Pulmonary artery endothelial cell (primary cell): ENCODE results near the gene CPE. TPM values are rescaled to one million over a fixed set of nuclear protein-coding genes. Genes with fewer than 3 reads are reported as not detected.
"Not testable (repeated sequence)": the region's sequence is repeated elsewhere in the genome, so short reads cannot be mapped to it uniquely, and the experiment has no call there.

Experiments used
- DNase-seq: peaks from one replicate; pipeline ENCODE4 v3.0.0-alpha.2; 2011; ENCODE audit warnings: low read depth, low spot score
- total RNA-seq: library from RNA; depleted of rRNA; stranded (reverse); fragments of >200 nt; gene quantifications from 2 replicates; pipeline ENCODE4 v1.2.3, GENCODE V29; 2014

CPE gene
- total RNA-seq, 1 donor from 2014 or later = 1.2 TPM

DNA sequence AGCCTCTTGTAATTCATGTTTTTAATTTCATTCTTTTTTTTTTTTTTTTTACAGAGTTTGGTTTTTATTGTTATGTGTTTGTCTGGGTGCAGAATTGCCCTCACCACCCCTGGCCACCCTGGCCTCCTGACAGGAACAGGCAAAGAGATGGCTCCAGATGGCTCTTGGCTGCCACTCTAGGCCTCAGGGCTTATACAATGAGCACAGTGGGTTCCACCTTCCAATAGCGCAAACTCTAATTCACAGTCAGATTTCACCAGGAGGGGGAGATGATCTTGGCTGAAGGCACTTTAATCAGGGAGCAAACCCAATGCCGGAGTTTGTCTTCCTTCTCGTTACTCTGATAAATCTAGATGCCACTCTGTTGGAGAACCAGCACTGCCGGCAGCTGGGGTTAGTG is 24.8 kb downstream of the CPE start:
- no peak for DNase-seq

DNA sequence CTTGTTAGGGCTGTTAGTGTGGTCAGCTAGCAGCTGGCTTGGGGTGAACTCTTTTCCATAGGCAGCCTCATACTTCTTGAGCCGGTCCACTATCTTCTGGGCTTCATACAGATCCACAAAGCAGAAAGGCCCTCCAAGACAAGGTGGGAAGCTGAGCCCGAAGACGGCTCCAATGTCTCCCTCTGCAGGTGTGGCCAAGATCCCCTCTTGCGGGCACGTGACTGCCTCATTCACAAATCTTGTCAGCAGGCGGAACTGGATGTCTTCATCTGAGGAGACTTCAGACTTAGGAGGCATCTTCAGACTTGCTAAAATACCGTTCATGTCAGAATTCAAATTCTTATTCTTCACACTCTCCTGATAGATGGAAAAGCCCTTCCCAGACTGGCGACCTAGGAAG is 25.3 kb downstream of the CPE start:
- DNase-seq = no peak

DNA sequence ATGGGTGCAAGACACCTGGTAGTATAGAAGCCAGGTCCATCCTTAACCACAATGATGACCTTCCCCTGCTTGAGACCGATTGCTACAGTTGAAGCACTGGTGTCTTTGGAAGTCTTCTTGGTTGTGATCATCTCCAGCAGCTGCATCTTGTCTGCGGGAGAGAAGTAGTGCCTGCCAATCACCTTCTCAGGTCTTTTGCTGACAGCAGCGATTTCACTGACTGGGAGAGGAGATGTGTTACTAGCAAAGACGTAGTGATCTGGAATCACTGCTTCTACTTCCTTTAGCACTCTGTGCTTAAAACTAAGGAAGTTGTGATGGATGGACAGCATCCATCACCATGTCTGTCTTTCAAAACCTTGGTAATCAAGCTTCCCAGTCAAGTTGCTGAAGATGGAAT is 25.9 kb downstream of the CPE start:
- no peak for DNase-seq

DNA sequence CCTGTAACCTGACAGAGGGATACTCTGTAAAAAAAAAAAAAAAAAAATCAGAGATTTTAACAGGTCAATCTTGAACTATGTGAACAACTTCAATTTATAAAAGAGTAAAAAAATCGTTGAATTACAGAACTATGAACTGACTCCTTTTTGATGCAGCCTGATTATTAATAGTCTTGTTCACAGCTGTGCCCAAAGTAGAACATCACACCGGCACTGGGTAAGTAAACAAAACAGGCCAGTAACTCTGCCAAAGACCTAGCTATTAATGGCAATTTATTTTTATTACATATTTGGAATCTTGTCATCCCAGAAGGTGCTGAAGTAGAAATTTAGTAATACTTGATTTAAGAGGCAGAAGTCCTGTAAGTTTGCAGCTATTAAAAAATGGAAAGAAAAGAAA is 31.4 kb downstream of the CPE start:
- no peak for DNase-seq

DNA sequence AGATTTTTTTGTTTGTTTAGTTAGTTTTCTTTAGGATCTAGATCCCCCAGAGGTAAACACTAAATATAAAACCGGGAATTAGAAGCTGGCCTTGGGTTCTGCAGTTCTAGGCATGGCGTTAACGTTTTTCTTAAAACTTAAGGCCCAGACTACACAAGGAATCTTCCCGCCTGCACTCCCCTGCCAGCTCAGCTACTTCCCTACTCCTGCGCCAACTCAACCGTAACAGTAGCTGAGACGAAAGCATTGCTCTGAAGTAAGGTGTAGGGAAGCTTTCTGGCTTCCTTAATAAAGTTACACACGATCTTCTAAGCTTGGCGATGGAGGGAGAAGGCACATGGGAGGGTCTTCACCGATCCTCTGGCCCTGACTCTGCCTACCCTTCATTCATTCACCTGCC is 37.1 kb downstream of the CPE start:
- DNase-seq = no peak

DNA sequence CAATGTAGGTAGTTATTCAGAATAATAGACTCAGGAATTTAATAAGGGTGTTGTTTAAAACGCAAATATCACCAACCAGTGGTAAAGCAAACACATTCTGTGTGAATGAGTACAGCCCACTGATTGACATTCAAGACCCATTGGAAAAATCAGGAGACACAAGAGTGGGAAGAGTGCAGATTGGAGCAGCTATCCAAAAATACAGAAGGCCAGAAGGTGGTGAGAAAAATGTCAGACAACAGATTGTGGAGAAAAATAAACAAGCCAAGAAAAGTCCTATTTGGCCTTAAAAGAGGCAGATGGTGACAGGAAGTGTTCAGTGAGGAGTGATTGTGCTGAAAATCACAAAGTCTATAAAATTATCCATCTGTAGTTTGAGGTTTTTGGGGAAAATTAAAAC is 39.3 kb downstream of the CPE start:
- DNase-seq = no peak

DNA sequence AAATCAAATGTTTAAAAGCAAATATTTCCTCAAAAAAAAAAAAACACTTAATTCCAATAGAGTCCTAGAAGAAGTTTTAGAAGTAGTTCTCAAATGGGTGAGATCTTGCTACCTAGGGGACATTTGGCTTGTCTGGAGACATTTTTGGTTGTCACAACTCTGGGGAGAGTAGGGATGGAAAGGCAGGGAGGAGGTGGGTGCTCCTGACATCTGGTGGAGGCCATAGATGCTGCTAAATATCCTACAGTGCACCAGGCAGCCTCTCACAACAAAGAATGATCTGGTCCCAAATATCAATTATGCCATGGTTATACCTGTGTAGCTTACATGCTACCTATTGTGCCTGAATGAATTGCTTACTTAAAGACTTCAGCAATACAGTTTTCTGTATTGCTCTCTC is 46.8 kb downstream of the CPE start:
- no peak for DNase-seq

DNA sequence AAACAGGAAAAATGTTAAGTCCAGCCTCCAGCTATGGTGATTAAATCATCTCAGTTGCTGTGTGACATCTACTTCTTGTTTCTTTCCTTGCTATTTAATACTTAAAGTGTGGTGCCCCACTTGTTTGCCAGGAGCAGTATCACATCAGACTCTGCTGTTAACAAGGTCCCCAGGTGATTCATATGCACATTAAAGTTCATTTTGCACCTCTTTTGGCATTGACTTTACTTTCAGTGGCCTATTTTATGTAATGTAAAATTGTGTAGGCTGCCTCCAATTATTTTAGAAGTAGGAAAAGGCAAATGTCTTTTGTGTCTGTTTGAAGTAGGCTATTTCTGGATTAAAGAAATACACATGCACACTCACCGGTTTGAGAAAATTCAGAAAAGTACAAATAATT is 47.5 kb downstream of the CPE start:
- DNase-seq = no peak

DNA sequence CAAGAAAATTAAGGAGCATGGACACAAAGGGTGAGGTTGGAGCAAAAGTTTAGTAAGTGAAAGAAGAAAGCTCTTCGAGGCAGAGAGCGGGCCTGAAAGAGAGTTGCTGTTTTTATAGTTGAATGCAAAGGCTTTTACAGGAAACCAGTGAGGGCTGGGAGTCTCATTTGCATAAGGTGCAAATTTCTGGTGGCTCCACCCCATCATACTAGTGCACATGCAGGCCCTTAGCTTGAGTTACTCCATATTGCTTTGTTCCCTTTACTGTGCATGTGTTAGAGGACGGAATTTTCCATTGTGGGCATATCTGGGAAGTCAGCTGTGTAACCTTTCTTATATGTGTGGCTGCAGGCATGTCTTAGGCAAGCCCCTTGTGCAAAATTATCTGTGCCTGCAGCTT is 48.0 kb downstream of the CPE start:
- no peak for DNase-seq

DNA sequence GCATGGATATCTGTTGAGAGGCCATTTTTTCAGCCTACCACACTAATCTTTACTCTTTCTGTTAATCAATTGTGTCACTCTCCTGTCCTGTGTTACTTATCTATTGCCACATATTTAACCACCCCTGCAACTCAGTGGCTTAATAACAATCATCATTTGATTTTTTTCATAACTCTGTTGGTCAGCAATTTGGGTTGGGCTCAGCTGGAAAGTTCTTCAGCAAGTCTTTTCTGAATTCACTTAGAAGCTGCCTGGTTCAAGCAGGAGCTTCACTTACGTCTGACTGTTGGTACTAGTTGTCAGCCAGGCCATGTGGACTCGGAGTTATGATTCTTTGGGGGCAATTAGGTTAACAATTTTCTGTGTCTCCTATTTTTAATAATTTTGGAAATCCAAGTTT is 50.1 kb downstream of the CPE start:
- DNase-seq = no peak

DNA sequence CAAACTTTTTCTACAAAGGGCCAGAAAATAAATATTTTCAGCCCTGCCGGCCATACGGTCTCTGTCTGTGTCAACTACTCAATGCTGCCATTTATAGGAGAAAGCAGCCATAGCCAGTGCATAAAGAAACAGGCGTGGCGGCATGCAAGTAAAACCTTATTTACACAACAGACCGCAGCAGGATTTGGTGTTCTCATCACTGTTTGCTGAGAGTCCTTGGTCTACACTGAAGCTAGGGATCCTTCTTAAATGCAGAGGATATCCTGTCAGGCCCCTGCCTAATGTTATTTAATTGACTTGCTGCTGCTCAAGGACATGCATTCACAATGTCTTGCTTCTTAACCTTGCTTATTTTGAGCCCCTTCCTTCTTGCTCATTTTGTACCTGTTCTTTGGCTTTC is 54.7 kb downstream of the CPE start:
- no peak for DNase-seq

DNA sequence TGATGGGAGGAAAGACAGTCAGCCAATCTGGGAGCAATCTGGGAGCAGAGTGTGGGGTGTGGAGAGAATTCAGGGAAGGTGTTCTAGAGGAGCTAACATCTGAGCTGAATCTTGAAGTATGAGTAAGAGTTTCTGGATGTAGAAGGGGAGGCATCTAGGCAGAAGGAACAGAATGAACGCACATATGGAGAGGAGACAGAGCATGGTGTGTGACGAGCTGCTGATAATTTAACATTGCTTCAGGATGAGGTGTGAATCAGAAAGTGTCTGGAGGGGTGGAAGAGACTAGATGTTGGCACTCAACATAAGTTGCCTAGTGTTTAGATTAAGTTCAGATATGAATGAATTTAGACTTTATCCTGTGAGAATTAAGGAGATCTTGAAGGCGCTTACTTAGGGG is 58.9 kb downstream of the CPE start:
- DNase-seq = no peak

DNA sequence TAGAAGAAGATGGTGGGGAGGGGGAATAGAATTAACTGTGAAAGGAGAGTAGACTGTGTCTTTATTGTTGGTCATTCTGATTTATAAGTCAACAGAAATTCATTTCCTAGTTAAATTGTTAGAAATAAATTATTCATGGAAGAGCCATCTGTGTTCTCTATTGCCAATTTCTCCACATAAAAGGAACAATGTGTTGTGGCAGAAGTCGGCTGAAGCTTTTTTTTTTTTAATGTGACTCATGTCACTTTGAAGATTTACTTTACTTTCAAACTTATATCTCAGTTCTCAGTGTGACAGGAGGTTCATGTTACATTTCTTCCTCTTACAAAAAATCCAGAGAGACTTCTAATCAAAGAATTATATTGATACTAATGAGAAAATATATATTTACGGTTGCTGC is 60.5 kb downstream of the CPE start:
- no peak for DNase-seq

DNA sequence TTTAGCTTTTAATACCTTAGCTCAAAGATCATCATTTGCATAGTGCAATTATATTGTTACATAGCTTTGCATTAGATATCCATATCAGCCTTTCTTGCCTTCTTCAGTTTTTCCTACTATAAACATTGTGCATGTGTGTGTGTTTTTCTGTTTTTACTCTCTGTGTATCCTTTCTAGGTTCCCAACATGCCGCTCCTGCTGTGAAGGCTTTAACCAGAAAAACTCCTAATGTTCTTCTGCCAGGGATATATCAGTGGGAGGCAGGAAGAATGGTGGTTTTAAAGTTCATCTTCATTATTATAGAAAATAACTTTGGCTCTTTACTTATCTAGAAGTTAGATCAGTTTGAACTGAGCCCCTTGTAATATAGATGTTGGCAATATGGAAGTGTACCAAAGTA is 61.2 kb downstream of the CPE start:
- no peak for DNase-seq

DNA sequence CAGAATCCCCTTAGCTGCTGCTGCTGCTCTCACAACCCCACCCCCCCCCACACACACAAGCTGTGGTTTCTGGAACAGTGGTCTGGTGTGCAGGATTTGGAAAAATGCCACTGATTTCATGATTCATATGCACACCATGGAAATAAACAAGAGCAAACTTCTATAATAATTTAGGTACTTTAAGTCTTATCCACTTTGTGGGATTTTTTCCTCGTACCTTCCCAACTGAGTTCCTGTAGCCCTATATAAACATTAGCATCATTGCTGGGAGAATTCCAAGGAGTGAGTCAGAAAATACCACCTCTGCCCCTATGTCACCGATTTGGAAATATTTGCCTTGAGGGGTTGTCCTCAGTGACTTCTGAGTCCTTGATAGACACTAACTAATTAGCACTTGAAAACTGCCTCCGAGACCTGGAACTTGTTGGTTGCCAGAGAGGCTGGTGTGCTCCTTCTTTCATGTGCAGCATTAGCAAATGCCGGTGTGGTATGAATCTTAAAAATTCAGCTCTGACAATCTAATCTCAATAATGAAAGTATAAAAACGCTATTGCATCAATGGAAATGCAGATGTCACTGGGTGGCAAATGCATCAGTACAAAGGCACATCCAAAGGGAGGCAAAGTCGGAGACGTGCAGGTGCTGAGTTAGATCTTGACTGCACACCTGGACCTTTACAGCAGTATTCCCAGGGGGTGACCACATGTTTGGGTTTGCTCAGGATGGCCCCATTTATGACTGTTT is 61.8 kb downstream of the CPE start:
- DNase-seq = no peak

DNA sequence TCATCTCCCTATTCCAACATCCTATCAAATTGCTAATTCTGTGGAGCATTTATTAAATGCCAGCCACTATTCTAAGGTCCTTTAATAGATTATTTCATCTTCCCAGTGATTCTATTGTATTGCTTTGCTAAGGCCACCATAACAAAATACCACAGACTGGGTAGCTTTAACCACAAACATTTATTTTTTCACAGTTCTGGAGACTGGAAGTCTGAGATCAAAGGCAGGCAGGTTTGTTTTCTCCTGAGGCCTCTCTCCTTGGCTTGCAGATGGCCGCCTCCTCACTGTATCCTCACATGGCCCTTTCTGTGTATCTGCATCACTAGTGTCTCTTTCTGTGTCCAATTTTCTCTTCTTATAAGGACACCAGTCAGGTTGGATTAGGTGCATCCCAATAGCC is 64.5 kb downstream of the CPE start:
- DNase-seq = no peak

DNA sequence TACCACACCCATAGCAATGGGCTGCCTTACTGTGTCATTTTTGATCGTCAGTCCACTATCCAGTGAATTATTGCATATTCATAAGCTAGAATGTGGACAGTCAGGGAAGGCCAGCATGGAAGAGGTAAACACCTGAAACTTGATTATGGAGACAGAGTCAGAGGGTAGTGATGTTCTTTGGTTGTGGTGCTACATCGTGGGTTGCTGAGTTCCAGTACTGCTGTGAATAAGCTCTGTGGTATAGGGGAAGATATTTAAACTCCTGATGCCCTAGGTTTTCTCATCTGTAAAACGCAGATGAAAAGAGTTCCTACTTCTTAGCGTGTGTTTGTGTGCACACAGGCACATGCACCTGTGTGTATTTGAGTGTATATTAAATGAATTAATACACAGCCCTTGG is 69.9 kb downstream of the CPE start:
- no peak for DNase-seq

DNA sequence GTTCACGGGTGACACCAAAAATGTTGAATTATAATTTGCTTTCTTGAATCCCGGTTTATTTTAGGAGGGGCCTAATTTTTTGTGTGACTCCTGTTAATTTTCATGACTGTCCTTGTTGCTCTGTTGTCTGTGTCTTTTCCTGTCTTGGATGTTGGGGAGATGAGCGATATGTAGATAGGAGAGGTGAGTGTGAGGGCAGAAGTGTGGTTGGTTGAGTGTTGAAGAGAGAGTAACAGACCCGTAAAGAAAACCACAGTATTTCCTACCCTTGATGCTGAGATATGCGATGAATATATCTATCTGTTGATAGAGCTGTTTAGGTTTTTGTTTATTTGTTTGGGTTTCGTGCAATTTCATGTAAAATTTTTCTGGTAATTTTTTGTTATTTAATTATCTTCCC is 70.5 kb downstream of the CPE start:
- DNase-seq = no peak

DNA sequence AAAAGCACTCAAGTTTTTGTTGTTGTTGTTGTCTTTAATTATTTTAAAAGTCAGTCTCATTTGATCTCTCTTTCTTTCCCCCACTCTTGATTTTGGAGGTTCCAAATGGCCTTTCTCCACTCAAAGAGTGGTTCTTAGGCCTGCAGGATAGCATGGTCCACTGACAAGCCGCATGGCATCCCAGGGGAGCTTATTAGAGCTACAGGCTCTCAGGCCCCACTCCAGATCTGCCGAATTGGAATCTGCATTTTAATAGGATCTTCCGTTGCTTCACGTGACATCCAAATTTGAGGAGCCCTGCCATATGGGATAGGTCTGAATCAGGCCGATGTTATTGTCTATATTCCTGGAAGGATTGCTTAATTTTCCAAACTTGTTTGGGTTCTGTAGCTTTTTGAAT is 72.1 kb downstream of the CPE start:
- no peak for DNase-seq

DNA sequence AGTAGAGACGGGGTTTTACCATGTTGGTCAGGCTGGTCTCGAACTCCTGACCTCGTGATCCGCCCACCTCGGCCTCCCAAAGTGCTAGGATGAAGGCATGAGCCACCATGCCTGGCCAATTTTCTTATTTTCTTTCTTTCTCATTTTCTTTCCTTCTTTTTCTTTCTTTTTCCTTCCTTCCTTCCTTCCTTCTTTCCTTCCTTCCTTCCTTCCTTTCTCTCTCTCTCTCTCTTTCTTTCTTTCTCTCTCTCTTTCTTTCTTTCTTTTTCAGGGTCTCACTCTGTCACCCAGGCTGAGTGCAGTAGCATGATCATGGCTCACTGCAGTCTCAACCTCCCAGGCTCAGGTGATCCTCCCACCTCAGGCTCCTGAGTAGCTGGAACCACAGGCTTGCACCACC is 74.3 kb downstream of the CPE start:
- DNase-seq = not testable (repeated sequence)

DNA sequence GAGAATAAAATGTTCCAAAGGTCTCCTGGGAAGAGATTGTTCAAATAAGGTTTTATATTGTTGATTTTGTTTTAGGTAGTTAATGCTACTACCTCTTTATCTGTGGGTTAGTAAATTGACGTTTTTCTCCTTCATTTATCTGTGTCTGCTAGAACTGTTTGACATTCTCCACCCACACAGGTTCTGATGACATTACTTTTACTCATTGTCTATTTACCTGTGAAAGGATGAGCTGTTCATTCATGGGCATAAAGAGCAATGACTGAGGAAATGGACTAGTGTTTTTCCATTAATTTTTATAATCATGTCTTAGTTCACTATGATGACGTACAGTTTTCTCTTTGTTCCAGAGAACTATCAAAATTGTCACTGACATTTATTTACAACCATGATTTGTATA is 75.6 kb downstream of the CPE start:
- no peak for DNase-seq

DNA sequence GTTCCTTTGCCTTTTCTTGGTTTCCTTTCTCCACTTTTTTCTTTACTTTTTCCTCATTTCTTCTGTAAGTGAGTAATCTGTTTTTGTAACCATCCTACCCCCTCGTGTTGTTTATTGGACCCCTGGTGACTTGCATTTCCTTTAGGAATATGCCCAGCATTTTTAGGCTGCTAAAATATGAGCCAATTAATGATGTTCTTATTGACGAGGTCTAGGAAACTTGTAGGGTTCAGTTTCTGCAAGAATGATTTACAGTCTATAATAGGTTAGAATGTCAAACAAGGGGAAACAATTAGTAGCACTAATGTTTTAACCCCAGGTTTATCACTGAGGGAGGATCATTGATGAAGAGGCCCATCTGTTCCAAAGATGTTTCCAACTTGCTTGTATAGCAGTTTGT is 79.0 kb downstream of the CPE start:
- no peak for DNase-seq

DNA sequence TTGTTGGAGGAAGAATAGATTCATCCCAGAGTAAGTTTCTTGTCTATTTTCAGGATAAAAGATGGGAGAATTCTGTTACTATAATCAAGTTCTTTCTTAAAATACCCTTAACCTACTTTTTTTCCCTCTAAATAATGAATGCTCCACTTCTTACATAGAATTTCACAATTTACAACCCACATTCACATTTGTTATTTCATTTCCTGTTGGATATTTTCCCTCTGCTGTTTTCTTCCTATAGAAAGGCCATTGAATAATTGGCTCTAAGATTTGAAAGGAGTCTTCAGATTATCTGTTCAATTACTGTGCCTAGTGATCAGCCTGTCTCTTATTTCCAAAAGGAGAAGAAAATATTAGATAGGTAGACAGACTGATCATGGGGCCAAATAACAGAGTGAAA is 79.7 kb downstream of the CPE start:
- no peak for DNase-seq

DNA sequence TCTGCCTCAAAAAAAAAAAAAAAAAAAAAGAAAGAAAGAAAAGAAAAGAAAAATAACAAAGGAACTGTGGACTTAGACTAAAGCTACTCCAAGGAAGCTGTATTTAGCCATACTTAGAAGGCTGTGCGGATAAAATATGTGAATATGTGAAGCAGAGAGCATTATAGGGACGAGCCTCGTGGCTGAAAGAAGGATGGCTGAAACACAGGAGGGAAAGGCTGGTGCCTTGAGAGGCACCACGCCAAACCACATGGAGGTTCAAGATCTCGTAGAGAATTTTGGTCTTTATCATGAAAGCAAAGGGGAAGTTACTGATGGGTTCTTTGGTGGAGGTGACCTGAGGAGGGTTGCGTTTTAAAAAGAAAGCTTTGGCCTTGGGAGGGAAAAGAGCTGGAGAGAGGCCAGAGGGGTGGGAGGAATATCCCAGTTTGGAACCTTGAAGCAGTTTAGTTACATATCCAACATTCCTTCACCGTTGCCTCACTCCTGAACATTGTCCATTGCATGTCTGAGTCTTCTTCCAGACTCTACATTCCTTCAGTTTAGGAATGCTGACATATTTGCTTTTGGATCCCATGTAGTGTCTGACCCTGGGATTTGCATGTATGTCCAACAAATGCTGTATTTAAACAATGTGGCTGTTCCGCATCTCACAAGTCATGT is 82.5 kb downstream of the CPE start:
- no peak for DNase-seq
